Raji (cell line): ENCODE data around the gene KIAA1328.

ENCODE experiments used
- POLR2A ChIP-seq: IDR thresholded peaks from 2 replicates; pipeline ENCODE4 v1.6.1; 2011; ENCODE audit warnings: low read depth, low read length, control low read depth; ENCODE audit not compliant: insufficient read depth

Gene KIAA1328

DNA sequence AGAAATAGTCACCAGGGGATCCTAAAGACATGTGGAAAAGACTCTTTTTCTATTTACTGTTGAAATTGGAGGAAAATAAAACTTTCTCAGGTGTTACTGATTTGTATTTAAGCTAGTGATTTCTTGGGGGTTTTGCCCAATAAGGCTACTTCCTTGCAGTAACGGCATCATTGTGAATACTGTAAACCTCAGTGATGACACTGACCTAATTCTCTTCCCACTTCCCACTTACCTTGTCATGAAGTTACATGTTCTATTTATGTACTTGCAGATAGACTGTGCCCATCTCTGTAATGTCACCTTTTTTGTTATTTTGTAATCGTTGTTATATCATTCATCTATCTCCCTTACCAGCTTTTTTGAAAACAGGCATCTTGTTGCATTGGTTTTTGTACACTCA lies 134.5 kb downstream of the KIAA1328 start:
- no peak for TF ChIP-seq POLR2A

DNA sequence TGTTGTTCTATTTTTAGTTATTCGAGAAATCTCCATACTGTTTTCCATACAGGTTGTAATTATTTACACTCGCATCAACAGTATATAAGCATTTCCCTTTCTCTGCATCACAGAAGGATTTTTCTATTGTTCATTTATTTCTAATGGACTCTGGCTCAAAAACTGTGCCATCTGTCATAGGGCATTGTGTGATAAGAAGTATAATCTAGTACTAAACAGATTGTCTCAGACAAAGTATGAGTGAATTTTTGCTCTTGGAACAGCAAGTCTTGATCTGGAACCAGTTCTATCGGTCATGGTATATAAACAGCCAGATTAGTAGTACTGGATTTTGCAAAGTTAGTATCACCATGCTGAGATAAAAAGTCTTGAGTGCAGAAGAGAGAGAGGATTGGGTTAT lies 145.8 kb downstream of the KIAA1328 start:
- TF ChIP-seq POLR2A, result no peak

GRCh38 chr18:36977121-36977520 lies 148.2 kb downstream of the KIAA1328 start:
- no peak for TF ChIP-seq POLR2A

- TF ChIP-seq POLR2A, result no peak
Measured at GRCh38 chr18:36993068-36993467, 164.1 kb downstream of the KIAA1328 start.

GRCh38 chr18:37006742-37007141 lies 177.8 kb downstream of the KIAA1328 start:
- no peak for TF ChIP-seq POLR2A

DNA sequence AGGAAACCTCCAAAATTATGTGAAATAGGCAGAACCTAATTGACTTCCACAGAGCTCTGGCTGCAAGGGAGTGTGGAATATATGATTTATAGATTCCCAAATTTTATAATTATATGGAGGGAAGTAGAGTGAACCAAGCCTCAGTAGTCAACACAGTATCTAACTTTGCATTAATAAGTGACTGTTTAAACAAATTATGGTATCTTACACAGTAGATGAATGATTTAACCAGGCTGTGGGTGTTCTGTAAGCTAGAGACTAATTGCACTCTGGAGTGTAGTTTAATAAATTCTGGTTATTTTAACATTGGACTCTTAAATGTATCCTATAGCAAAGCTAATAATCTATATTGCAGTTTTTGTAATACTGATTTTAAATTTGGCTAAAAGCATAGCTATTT lies 183.5 kb downstream of the KIAA1328 start:
- no peak for TF ChIP-seq POLR2A

DNA sequence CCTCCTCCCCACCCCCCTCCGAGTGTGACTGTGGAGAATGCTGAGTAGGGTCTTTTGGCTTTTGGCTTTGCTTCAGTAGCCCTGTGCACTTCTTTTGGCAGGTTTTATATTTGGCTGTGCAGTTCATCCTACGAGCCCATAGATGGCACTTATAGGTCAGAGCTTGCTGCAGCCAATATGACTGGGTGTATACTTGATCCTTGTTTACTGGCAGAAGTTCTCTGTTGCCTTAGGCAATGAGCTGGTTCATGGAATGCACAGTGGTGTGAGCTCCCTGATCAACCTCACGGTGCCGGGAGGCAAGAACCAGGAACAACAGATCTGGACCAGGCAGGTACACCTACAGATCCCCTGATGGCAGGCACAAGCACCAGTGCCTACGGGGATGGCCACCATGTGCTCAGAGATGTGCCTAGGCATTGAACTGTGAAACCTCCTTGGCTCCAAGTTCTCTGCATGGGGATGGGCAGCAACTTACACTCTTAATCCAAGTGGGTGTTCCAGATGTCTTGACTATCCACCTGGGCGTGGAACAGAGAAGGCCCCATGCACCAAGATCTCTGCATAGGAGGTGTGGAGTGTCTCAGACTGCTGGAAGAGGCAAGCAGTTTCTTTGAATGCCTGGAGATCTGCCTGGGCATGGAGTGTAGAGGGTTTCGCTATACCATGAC lies 190.4 kb downstream of the KIAA1328 start:
- TF ChIP-seq POLR2A, result no peak

- no peak for TF ChIP-seq POLR2A
Measured at GRCh38 chr18:37033419-37033818, 204.5 kb downstream of the KIAA1328 start.

- TF ChIP-seq POLR2A, result no peak
Measured at GRCh38 chr18:37042381-37042780, 213.5 kb downstream of the KIAA1328 start.

- TF ChIP-seq POLR2A, result no peak
Measured at GRCh38 chr18:37055137-37055802, 226.3 kb downstream of the KIAA1328 start.

- TF ChIP-seq POLR2A, result no peak
Measured at GRCh38 chr18:37064187-37064586, 235.3 kb downstream of the KIAA1328 start.

- TF ChIP-seq POLR2A, result no peak
Measured at GRCh38 chr18:37065254-37065653, 236.3 kb downstream of the KIAA1328 start.

GRCh38 chr18:37084912-37085311 lies 256.0 kb downstream of the KIAA1328 start:
- no peak for TF ChIP-seq POLR2A

DNA sequence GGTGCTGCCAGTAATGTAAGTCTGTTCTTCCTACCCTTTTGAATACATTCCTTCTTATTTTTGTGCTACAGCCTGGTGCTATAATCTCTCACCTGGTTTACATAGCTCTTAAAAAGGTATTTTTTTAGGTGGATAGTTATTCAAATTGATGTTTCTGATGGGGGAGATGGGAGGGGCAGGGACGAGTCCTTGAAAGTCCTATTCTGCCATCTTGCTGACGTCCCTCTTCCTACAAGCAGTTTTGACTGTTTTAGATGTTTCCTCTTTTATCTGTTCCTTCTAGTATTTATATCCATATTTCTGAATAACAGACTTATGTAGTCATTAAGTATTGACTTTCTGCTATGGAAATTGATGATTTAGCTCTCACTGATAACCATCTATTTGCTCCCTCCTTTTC lies 256.4 kb downstream of the KIAA1328 start:
- no peak for TF ChIP-seq POLR2A

- TF ChIP-seq POLR2A, result no peak
Measured at GRCh38 chr18:37107748-37108522, 279.0 kb downstream of the KIAA1328 start.

DNA sequence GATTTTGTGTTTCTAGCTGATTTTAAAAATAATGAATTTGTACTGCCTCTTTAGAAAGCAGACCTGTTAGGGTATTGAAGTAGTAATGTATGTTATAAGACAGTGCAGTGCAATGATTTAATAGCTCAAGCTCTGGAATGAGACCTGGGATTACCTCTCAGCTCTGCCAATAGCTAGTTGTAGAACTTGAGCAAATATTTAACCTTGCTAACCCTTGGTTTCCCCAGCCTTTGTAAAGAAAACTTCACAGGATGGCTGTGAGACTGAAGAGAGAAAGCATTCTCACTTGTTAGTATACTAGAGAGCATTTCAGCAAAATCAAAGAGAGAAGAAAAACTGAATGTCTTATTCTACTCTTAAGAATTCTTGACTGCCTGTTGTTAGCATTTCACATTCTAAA lies 293.9 kb downstream of the KIAA1328 start:
- no peak for TF ChIP-seq POLR2A

DNA sequence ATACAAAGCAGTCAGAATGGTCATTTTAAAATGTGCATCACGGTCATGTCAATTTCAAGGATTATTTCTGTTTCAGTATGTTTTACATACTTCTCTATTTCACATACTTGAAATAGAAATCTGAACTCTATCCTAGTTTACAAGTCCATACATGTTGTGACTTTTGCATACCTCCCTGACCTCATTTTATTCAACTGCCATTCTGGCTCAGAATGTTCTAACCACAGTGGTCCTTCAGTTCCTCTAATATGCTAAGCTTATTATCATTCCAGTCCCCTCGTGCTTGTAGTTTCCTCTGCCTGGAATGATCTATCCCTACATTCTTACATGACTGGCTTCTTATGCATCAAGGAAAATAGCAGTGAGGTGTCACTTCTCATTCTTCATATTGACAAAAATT lies 295.6 kb downstream of the KIAA1328 start:
- no peak for TF ChIP-seq POLR2A

DNA sequence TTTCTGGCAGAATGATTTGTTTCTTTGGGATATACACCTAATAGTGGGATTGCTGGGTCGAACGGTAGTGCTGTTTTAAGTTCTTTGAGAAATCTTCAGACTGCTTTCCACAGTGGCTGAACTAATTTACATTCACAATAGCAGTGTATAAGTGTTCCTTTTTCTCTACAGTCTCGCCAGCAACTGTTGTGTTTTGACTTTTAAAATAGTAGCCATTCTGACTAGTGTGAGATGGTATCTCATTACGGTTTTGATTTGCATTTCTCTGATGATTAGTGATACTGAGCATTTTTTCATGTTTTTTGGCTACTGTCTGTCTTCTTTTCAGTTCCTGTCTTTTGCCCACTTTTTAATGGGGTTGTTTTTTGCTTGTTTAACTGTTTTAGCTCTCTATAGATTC lies 306.2 kb downstream of the KIAA1328 start:
- no peak for TF ChIP-seq POLR2A
